NCI-H1105 treated with DMSO at 0.1 percent for 48 hours (cell line): ENCODE data around the gene CCT4.
"Not testable (repeated sequence)": the region's sequence is repeated elsewhere in the genome, so short reads cannot be mapped to it uniquely, and the experiment has no call there.

Source experiments
- DNase-seq: peaks from one replicate; lab custom pipeline; 2025; lab: John Stamatoyannopoulos, UW

Gene CCT4, protein sequence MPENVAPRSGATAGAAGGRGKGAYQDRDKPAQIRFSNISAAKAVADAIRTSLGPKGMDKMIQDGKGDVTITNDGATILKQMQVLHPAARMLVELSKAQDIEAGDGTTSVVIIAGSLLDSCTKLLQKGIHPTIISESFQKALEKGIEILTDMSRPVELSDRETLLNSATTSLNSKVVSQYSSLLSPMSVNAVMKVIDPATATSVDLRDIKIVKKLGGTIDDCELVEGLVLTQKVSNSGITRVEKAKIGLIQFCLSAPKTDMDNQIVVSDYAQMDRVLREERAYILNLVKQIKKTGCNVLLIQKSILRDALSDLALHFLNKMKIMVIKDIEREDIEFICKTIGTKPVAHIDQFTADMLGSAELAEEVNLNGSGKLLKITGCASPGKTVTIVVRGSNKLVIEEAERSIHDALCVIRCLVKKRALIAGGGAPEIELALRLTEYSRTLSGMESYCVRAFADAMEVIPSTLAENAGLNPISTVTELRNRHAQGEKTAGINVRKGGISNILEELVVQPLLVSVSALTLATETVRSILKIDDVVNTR

GRCh38 chr2:61888267-61889055, at the start of gene CCT4:
Gene CCT4 (minus strand): TSS chr2:61888656. CDS start chr2:61888507, 149 bp downstream.
- DNase-seq = peak; percentile 77

GRCh38 chr2:61937886-61938285, 49.4 kb upstream of the CCT4 start:
- no peak for DNase-seq

DNA sequence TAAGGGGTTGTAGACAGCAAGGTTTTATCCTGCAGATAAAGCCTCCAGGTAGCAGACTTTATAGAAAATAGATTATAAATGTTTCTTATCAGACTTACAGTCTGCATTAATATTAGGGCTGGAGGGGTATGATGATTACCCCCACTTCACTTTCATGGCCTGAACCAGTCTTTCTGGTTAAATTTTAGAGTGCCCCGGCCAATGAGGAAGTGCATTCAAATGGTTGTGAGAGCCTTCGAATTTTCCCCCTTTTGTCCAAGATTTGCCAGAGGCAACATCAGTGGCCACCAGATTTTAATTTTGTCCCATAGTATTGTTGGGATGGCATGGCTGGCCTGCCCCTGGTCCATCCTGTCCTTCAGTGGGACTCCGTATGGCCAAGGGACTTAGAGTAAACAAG, 48.6 kb upstream of the CCT4 start:
- no peak for DNase-seq

DNA sequence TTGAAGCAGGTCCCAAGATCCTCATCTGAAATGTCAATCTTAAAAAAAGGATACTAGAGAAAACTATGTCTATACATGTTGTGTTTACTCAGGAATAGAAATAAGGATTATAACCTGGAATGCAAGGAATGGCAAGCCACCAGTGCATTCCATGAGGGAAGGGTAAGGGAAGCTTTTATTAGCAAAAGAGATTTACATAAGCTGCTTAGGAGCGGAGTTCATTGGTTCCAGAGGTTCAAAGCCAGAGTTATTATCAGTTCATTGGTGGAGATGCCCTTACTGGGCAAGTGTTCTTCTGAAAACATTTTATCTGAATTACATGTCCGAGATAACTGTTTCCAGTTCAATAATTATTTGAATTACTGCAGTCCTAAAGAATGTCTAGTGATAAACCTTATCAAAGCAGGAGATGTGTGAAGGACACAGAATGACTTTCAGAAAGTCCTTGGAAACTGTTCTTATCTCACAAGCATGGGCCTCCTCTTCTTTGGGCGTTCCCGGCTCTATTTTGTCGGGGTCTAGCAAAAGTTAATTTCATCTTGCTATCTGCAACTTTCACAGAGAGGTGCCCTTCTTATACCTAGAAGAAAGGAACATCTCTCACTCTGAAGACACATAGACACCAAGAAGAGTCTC, 40.5 kb upstream of the CCT4 start:
- no peak for DNase-seq

- no peak for DNase-seq
Measured at GRCh38 chr2:61926531-61927477, 38.3 kb upstream of the CCT4 start.

- no peak for DNase-seq
Measured at GRCh38 chr2:61924895-61925663, 36.6 kb upstream of the CCT4 start.

- no peak for DNase-seq
Measured at GRCh38 chr2:61922714-61923113, 34.3 kb upstream of the CCT4 start.

DNA sequence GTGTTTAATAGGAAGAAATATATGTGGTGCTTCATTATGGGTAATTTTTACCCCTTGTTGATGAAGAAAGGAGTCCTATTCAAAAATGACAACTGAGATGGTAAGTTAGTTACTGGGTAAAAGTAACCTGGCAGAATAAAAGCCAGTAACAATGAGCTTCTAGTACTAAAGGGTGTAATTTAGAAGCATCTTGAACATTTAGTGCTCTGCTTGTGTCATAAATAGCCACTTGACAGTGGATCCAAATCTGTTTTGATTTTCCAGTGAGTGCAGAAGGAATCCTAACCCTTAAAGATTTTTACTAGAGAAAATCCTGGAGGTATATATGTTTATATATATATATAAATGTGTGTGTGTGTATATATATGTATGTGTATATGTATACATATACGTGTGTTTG, 32.1 kb upstream of the CCT4 start:
- DNase-seq = no peak

DNA sequence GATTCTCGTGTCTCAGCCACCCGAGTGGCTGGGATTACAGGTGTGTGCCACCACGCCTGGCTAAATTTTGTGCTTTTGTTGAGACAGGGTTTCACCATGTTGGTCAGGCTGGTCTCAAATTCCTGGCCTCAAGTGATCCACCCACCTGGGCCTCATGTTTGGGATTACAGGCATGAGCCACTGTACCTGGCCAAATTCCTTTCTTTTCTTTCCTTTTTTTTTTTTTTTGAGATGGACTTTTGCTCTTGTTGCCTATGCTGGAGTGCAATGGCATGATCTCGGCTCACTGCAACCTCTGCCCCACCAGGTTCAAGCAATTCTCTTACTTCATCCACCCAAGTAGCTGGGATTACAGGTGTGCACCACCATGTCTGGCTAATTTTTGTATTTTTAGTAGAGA, 26.3 kb upstream of the CCT4 start:
- not testable (repeated sequence) for DNase-seq

DNA sequence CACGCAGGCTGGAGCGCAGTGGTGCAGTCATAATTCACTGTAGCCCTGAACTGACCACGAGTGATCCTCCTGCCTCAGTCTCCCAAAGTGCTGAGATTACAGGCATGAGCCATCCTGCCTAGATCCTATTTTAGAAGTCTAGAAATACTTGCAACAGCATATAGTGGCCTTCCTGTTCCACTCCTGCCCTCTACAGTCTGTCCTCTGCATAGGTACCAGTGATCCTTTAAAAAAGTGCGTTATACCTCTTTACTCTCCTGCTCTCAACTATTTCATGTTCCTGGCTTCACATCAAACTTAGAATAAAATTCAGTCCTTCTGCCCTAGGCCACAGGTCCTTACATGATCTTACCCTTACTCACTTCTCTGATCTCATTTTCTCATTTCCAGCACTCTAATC, 23.1 kb upstream of the CCT4 start:
- no peak for DNase-seq

DNA sequence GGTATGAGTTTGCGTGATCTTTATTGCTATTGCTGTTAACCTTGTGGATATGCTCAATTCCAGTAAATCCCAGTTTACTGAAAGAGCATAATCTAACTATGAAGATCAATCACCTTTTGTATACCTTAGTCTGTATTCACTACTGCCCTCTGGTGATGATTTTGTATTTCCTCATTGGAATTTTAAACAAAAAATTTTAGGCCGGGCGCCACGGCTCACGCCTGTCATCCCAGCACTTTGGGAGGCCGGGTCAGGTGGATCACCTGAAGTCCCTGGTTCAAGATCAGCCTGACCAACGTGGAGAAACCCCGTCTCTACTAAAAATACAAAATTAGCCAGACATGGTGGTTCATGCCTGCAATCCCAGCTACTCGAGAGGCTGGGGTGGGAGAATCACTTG, 22.1 kb upstream of the CCT4 start:
- no peak for DNase-seq

DNA sequence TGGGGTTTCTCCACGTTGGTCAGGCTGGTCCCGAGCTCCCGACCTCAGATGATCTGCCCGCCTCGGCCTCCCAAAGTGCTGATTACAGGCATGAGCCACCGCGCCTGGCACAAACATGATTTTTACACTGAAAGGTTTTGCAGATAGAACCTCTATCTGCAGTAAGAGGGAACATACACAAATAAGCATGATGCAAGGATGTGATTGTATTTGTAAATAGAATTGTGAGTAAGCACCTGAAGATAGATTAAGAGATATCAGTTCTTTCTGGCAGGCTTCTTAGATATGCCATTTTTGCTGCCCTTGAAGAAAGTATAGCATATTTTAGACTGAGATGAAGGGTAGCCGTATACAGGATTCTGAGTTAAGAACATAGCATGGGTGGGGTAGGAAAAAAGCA, 20.7 kb upstream of the CCT4 start:
- DNase-seq = no peak

DNA sequence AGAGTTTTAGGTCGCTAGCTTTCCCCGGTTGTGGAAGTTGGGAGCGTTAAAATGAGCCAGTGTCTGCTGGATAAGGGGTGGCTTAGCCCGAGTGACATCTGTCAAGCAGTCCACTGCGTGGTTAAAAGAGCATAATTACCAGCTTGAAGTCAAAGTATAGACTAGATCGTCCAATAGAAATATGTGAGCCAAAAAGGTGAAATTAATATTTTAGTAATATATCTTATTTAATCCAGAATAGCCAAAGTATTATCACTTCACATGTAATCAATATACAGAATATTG, 17.7 kb upstream of the CCT4 start:
- no peak for DNase-seq

GRCh38 chr2:61905372-61906185, 17.1 kb upstream of the CCT4 start, which contains the start of gene COMMD1:
Gene COMMD1 (plus strand): TSS chr2:61905674. CDS start chr2:61905679, 5 bp downstream.
- peak; percentile 58 for DNase-seq

DNA sequence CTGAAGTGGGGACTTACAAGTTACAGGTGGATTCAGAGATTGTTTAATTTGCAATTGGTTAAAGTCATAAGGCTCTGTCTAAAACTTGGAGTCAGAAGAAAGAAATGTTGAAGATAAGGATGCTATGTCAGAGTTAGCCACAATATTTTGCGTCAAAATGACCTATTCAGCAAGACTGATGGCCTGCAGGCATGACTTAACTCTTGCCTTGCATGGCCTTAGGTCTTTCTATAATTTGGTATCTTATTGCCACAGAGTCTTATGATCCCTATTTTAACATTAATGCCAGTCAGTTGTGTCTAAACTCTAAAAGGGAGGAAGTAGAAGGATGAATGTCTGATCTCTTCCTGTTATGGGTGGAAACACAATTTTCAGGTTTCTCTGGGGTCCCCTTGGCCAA, 11.8 kb upstream of the CCT4 start:
- no peak for DNase-seq

- peak; percentile 9 for DNase-seq
Measured at GRCh38 chr2:61898810-61899209, 10.4 kb upstream of the CCT4 start.

DNA sequence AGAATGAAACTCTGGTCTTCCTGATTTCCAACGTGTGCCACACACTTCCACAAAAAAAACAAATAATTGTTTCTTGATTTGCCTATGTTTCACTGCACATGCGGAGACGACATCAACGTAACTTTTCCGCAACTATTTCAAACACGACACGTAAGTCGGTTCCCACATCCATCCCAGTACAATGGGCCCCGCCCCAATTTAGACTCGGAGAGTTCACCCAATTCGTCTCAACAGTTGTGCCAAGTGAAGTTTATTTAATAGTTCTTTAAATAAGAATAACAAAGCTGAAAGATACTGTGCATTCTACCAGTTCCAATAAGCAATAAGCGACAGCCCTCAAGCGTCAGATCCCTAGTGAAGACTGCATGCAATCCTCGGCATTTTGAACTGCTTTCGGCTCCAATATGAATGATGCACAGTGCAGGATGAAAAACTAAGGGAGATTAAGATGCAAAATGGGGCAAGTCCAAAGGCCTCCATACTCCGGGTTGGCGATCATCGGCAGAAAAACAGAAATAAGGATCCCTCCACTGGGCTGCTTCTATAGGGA, 664 bp downstream of the CCT4 start:
- DNase-seq = no peak

GRCh38 chr2:61885896-61886603, 2.4 kb downstream of the CCT4 start:
- no peak for DNase-seq

- DNase-seq = no peak
Measured at GRCh38 chr2:61882850-61883249, 5.6 kb downstream of the CCT4 start.
